Gastrocnemius medialis (tissue), 4 donors: ENCODE results near the gene JAKMIP1.

Experiments
- CTCF ChIP-seq, 5 experiments: fragments of 450-650 bp in 3 of 5; fragments of 200-600 bp in 2 of 5; sonication (generic) in 2 of 5; IDR thresholded peaks in 4 of 5; conservative IDR thresholded peaks in 1 of 5; 1 replicate in 4 of 5; 2 replicates in 1 of 5; pipeline ENCODE4 v1.5.1; 2016 to 2019; ENCODE audit warnings: antibody characterized with exemption in 5 of 5, mild to moderate bottlenecking in 3 of 5, moderate library complexity in 3 of 5
- POLR2A ChIP-seq, 2 donors: fragments of 450-650 bp; IDR thresholded peaks; one replicate each; pipeline ENCODE4 v1.6.1; 2017; ENCODE audit warnings: antibody characterized with exemption in 2 of 2, mild to moderate bottlenecking in 2 of 2, moderate library complexity in 2 of 2

- TF ChIP-seq CTCF (IDR thresholded peaks at IDR 0.05 in 4 of 5, conservative IDR thresholded peaks at IDR 0.05 in 1 of 5) = no peak
- no peak for TF ChIP-seq POLR2A (IDR thresholded peaks at IDR 0.05)
These were observed 195.2 kb downstream of the JAKMIP1 start for GRCh38 chr4:6005175-6005574.
